ENCODE results near the gene SLC9A9.

- TF ChIP-seq CTCF (optimal IDR thresholded peaks at IDR 0.05 in 1 of 3, IDR thresholded peaks at IDR 0.05 in 1 of 3, conservative IDR thresholded peaks at IDR 0.05 in 1 of 3; ENCODE audit: extremely low read depth in 1 of 3, insufficient read depth in 2 of 3, low read length in 3 of 3) (no peak), EZH2 (IDR thresholded peaks at IDR 0.05; ENCODE audit: low read length) (no peak)
Measured at GRCh38 chr3:143329567-143330211, 518.6 kb downstream of the SLC9A9 start.

Measured in keratinocyte (primary cell).